Cardiac muscle cell (in vitro differentiated cells and primary cell): ENCODE measurements around the gene PSMD5. TPM values are rescaled to one million over a fixed set of nuclear protein-coding genes. Genes with fewer than 3 reads are reported as not detected.

Experiments
- DNase-seq, 2 donors: peaks; one replicate each; pipeline versions ENCODE4 v3.0.0 to v3.0.0-alpha.2; 2010 to 2017; ENCODE audit warnings: low read depth in 1 of 2, low spot score in 1 of 2
- H3K27ac ChIP-seq: fragments of 200-600 bp; sonication (generic); 2 replicates; pipeline ENCODE4 v1.5.1; 2016
- H3K27me3 ChIP-seq: fragments of 200-600 bp; sonication (generic); 2 replicates; pipeline ENCODE4 v1.6.0; 2016; ENCODE audit warnings: control low read depth
- H3K36me3 ChIP-seq: fragments of 200-600 bp; sonication (generic); 2 replicates; pipeline ENCODE4 v1.5.1; 2016; ENCODE audit warnings: control low read depth
- H3K4me1 ChIP-seq: fragments of 200-600 bp; sonication (generic); 2 replicates; pipeline ENCODE4 v1.8.1; 2017; ENCODE audit warnings: low read depth, mild to moderate bottlenecking, mixed run types
- H3K4me3 ChIP-seq: fragments of 200-600 bp; sonication (generic); 2 replicates; pipeline ENCODE4 v1.5.1; 2016; ENCODE audit warnings: mild to moderate bottlenecking
- H3K9me3 ChIP-seq: fragments of 200-600 bp; sonication (generic); 2 replicates; pipeline ENCODE4 v1.5.1; 2017; ENCODE audit warnings: low read depth, mild to moderate bottlenecking, control low read depth
- CTCF ChIP-seq: IDR thresholded peaks from 2 replicates; pipeline ENCODE4 v1.5.1; 2012; ENCODE audit warnings: low read depth, mild to moderate bottlenecking, low read length
- polyA plus RNA-seq: library from polyadenylated mRNA; unstranded; fragments of >200 nt; fragmentation: Nextera tagmentation; extraction: Ambion mirVana; gene quantifications from 2 replicates; pipeline ENCODE4 v1.2.1, GENCODE V29; 2016
- total RNA-seq: library from RNA; depleted of rRNA; stranded (reverse); fragments of >200 nt; gene quantifications from 2 replicates; pipeline ENCODE4 v1.2.3, GENCODE V29; 2016

The PSMD5 gene
- total and polyA plus RNA-seq, 2 experiments from 2014 or later: 16.0 to 25.3 TPM

DNA sequence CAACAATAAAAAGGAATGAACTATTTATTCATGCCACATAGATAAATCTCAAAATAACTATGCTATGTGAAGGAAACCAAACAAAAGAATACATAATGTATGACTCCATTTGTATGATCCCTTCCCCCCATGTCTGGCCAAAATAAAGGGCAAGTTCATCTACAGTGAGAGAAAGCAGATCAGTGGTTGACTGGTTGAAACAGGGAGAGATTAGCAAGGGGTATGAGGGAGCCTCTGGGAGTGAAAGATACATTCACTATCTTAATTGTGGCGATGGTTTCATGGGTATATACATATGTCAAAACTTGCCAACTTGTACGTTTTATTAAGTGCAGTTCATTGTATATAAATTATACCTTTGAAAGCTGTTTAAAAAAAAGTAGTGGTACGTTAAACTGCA is 4.8 kb downstream of the PSMD5 start:
- Histone ChIP-seq H3K4me3 (no peak overlapping the region), H3K9me3 (no peaks in the 10 kb centered on the region), H3K4me1 (no peaks in the 10 kb centered on the region), H3K27ac (no peak overlapping the region), H3K36me3 (peaks cover 8% of the 10 kb centered on the region), H3K27me3 (no peaks in the 10 kb centered on the region)
- DNase-seq: no peak
- TF ChIP-seq CTCF: no peak

- Histone ChIP-seq H3K27ac (no peak overlapping the region), H3K4me1 (no peaks in the 10 kb centered on the region), H3K4me3 (no peak overlapping the region), H3K9me3 (no peaks in the 10 kb centered on the region), H3K27me3 (no peaks in the 10 kb centered on the region), H3K36me3 (peaks cover 36% of the 10 kb centered on the region)
- no peak for TF ChIP-seq CTCF
- DNase-seq: no peak
Observed at GRCh38 chr9:120833325-120833724, 9.4 kb downstream of the PSMD5 start.

GRCh38 chr9:120832807-120833206 is 9.9 kb downstream of the PSMD5 start:
- no peak for TF ChIP-seq CTCF
- no peak for DNase-seq
- H3K4me3 ChIP-seq: no peak overlapping the region
- no peaks in the 10 kb centered on the region for H3K9me3 ChIP-seq
- peaks cover 36% of the 10 kb centered on the region for H3K36me3 ChIP-seq
- H3K27ac ChIP-seq: no peak overlapping the region
- H3K4me1 ChIP-seq: no peaks in the 10 kb centered on the region
- H3K27me3 ChIP-seq: no peaks in the 10 kb centered on the region

DNA sequence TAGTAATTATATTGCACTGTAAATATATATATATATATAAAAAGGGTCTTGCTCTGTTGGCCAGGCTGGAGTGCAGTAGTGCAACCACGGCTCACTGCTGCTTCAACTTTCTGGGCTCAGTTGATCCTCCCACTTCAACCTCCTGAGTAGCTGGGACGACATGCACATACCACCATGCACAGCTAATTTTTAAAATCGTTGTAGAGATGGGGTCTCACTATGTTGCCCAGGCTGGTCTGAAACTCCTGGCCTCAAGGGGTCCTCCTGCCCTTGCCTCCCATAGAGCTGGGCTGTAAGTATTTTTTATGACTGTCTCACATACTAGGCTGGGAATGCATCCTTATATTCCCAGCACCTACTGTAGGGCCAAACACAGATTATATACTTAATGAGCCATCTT is 11.9 kb downstream of the PSMD5 start:
- DNase-seq: no peak
- H3K9me3 ChIP-seq: no peaks in the 10 kb centered on the region
- TF ChIP-seq CTCF: no peak
- no peaks in the 10 kb centered on the region for H3K4me1 ChIP-seq
- H3K27me3 ChIP-seq: no peaks in the 10 kb centered on the region
- peaks cover 44% of the 10 kb centered on the region for H3K36me3 ChIP-seq
- H3K4me3 ChIP-seq: no peak overlapping the region
- no peak overlapping the region for H3K27ac ChIP-seq

GRCh38 chr9:120830151-120830550 is 12.6 kb downstream of the PSMD5 start:
- H3K4me1 ChIP-seq: no peaks in the 10 kb centered on the region
- DNase-seq: no peak
- H3K9me3 ChIP-seq: no peaks in the 10 kb centered on the region
- no peak overlapping the region for H3K4me3 ChIP-seq
- no peak overlapping the region for H3K27ac ChIP-seq
- peaks cover 44% of the 10 kb centered on the region for H3K36me3 ChIP-seq
- no peak for TF ChIP-seq CTCF
- H3K27me3 ChIP-seq: no peaks in the 10 kb centered on the region

DNA sequence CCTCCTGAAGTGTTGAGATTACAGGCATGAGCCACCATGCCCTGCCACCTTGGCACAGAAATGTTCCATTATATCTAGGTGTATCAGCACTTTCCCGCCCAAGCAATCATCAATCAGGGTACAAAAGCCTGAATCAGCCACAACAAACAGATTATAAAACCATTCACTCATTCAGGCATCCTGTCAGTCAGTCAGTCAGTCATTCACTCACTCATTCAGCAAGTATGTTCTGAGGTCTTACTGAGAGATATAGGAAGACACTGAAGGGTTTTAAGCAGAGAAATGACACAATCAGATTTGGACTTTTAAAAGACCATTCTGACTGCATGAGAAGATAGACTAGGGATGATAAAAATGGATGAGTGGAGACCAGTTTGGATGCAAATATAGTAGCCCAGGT is 13.1 kb downstream of the PSMD5 start:
- no peak overlapping the region for H3K4me3 ChIP-seq
- DNase-seq: no peak
- no peak for TF ChIP-seq CTCF
- H3K4me1 ChIP-seq: no peaks in the 10 kb centered on the region
- no peaks in the 10 kb centered on the region for H3K9me3 ChIP-seq
- H3K27ac ChIP-seq: no peak overlapping the region
- peaks cover 45% of the 10 kb centered on the region for H3K36me3 ChIP-seq
- H3K27me3 ChIP-seq: no peaks in the 10 kb centered on the region
